Ovary (tissue), 3 donors: ENCODE data around the gene MTMR11.

Experiments
- POLR2A ChIP-seq: fragments of 450-650 bp; IDR thresholded peaks from one replicate; pipeline ENCODE4 v1.6.1; 2017; ENCODE audit warnings: antibody characterized with exemption, mild to moderate bottlenecking, moderate library complexity
- TF ChIP-seq, protein P1 (sequence below), 3 donors: fragments of 450-650 bp in 2 of 3; fragments of 200-600 bp in 1 of 3; IDR thresholded peaks; one replicate each; pipeline versions ENCODE4 v1.5.1 to v1.8.0; 2016 to 2022; ENCODE audit warnings: antibody characterized with exemption in 3 of 3, mild to moderate bottlenecking in 1 of 3
- donor health status: DM: no; HTN: no; CAD: no.

DNA sequence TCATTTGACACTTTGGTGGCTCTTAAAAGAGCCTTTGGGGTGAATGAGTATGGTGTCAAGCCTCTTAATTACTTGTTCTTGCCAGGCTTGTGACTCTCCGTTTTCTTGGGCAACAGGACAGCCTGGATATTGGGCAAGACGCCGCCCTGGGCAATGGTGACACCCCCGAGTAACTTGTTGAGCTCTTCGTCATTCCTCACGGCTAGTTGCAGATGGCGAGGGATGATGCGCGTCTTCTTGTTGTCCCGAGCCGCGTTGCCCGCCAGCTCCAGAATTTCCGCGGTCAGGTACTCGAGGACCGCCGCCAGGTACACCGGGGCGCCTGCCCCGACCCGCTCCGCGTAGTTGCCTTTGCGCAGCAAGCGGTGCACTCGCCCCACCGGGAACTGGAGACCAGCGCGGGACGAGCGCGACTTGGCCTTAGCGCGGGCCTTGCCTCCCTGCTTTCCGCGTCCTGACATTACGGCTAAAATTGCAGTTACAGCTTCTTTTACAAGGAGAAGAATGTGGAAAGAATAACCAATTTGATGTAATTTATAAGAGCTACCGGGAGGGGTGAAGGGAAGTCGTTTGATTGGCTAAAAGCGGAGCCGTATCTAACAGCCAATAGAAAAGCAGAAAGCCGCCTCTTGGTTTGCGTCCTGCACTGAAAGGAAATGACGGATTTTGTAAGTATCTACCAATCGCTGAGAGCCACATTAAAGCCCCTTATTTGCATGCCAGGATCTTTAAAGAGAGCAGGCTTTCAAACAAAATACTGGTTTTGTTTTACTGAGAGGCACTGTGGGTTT lies 49.0 kb downstream of the MTMR11 start:
- TF ChIP-seq, protein P1, sequence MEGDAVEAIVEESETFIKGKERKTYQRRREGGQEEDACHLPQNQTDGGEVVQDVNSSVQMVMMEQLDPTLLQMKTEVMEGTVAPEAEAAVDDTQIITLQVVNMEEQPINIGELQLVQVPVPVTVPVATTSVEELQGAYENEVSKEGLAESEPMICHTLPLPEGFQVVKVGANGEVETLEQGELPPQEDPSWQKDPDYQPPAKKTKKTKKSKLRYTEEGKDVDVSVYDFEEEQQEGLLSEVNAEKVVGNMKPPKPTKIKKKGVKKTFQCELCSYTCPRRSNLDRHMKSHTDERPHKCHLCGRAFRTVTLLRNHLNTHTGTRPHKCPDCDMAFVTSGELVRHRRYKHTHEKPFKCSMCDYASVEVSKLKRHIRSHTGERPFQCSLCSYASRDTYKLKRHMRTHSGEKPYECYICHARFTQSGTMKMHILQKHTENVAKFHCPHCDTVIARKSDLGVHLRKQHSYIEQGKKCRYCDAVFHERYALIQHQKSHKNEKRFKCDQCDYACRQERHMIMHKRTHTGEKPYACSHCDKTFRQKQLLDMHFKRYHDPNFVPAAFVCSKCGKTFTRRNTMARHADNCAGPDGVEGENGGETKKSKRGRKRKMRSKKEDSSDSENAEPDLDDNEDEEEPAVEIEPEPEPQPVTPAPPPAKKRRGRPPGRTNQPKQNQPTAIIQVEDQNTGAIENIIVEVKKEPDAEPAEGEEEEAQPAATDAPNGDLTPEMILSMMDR (IDR thresholded peaks at IDR 0.05), result peak; percentile 4 to 46 (median 34)
- TF ChIP-seq POLR2A, result peak; percentile 96
